WTC11 (cell line): ENCODE data around the gene MRPS18B. TPM values are rescaled to one million over a fixed set of nuclear protein-coding genes. Genes with fewer than 3 reads are reported as not detected.
A peak's percentile ranks its signal among the peaks of the same experiment; 100 is the strongest.

ENCODE experiments used
- ATAC-seq: fragments of 200-7000 bp; cut with Tn5 transposase; 2 replicates; pipeline ENCODE4 v1.10.0; 2021; ENCODE audit warnings: mild to moderate bottlenecking, moderate library complexity
- CTCF ChIA-PET: fragments of 300-600 bp; sonication (Branson Sonifier 250); formaldehyde crosslinking; loops from one replicate; lab custom pipeline; 2021; ENCODE audit warnings: antibody characterized with exemption; lab: Charles Lee
- POLR2A ChIA-PET: fragments of 350-600 bp; sonication (Branson Sonifier 250); formaldehyde crosslinking; loops from one replicate; lab custom pipeline; 2021; ENCODE audit warnings: antibody characterized with exemption; lab: Charles Lee
- DNase-seq: peaks from one replicate; pipeline ENCODE4 v3.0.0; 2021; ENCODE audit warnings: low spot score
- H3K27ac Mint-ChIP-seq: 2 replicates; pipeline ENCODE4 v1.8.0; 2021; ENCODE audit warnings: mixed read lengths
- H3K27me3 Mint-ChIP-seq: 2 replicates; pipeline ENCODE4 v1.8.0; 2021; ENCODE audit warnings: low read depth, mild to moderate bottlenecking, moderate library complexity, mixed read lengths
- H3K36me3 Mint-ChIP-seq: 2 replicates; pipeline ENCODE4 v1.8.0; 2021; ENCODE audit warnings: mixed read lengths
- H3K4me1 Mint-ChIP-seq: 2 replicates; pipeline ENCODE4 v1.8.0; 2022; ENCODE audit warnings: mixed read lengths
- H3K4me3 Mint-ChIP-seq: 2 replicates; pipeline ENCODE4 v1.8.0; 2021; ENCODE audit warnings: mild to moderate bottlenecking, moderate library complexity, mixed read lengths
- H3K9me3 Mint-ChIP-seq: 2 replicates; pipeline ENCODE4 v1.8.0; 2021; ENCODE audit warnings: mixed read lengths
- CREM ChIP-seq: sonication (generic); formaldehyde crosslinking; IDR thresholded peaks from 2 replicates; pipeline ENCODE4 v1.8.1; 2022; ENCODE audit warnings: mild to moderate bottlenecking, missing genetic modification reagents, moderate library complexity
- EMX1 ChIP-seq: fragments of 250-450 bp; sonication (Bioruptor Pico); IDR thresholded peaks from 2 replicates; pipeline ENCODE4 v1.8.0; 2021; ENCODE audit warnings: mild to moderate bottlenecking
- ESRRA ChIP-seq: sonication (generic); formaldehyde crosslinking; IDR thresholded peaks from 2 replicates; pipeline ENCODE4 v1.8.1; 2022; ENCODE audit warnings: mild to moderate bottlenecking, missing genetic modification reagents, borderline replicate concordance
- NFATC4 ChIP-seq: fragments of 250-450 bp; sonication (Bioruptor Pico); IDR thresholded peaks from 2 replicates; pipeline ENCODE4 v1.9.0; 2021; ENCODE audit warnings: mild to moderate bottlenecking
- NR1H2 ChIP-seq: sonication (generic); formaldehyde crosslinking; IDR thresholded peaks from 2 replicates; pipeline ENCODE4 v1.9.0; 2021; ENCODE audit warnings: mild to moderate bottlenecking, moderate library complexity, missing genetic modification reagents
- RORB ChIP-seq: fragments of 250-450 bp; sonication (Bioruptor Pico); IDR thresholded peaks from 2 replicates; pipeline ENCODE4 v1.9.0; 2021; ENCODE audit warnings: mild to moderate bottlenecking
- ZNF232 ChIP-seq: sonication (generic); formaldehyde crosslinking; IDR thresholded peaks from 2 replicates; pipeline ENCODE4 v1.8.0; 2022; ENCODE audit warnings: mild to moderate bottlenecking, missing genetic modification reagents
- ZNF281 ChIP-seq: sonication (generic); formaldehyde crosslinking; IDR thresholded peaks from 2 replicates; pipeline ENCODE4 v1.8.0; 2023; ENCODE audit warnings: mild to moderate bottlenecking, missing genetic modification reagents
- ZNF317 ChIP-seq: sonication (generic); formaldehyde crosslinking; IDR thresholded peaks from 2 replicates; pipeline ENCODE4 v1.8.1; 2023; ENCODE audit warnings: low read depth, mild to moderate bottlenecking, moderate library complexity, missing genetic modification reagents, borderline replicate concordance
- ZNF671 ChIP-seq: fragments of 250-450 bp; sonication (Bioruptor Pico); IDR thresholded peaks from 2 replicates; pipeline ENCODE4 v1.8.0; 2021; ENCODE audit warnings: mild to moderate bottlenecking
- total RNA-seq: library from RNA; stranded (reverse); gene quantifications from 3 replicates; pipeline ENCODE4 v1.2.3, GENCODE V29; 2021
- TF ChIP-seq, protein P1 (sequence below): sonication (generic); formaldehyde crosslinking; IDR thresholded peaks from 2 replicates; pipeline ENCODE4 v1.8.0; 2022; ENCODE audit warnings: missing genetic modification reagents
- TF ChIP-seq, protein P2 (sequence below): fragments of 250-450 bp; sonication (Bioruptor Pico); IDR thresholded peaks from 2 replicates; pipeline ENCODE4 v1.9.0; 2021; ENCODE audit warnings: mild to moderate bottlenecking
- TF ChIP-seq, protein P3 (sequence below): fragments of 250-450 bp; sonication (Bioruptor Pico); IDR thresholded peaks from 2 replicates; pipeline ENCODE4 v1.9.0; 2021; ENCODE audit warnings: mild to moderate bottlenecking
- TF ChIP-seq, protein P4 (sequence below): fragments of 250-450 bp; sonication (Bioruptor Pico); IDR thresholded peaks from 2 replicates; pipeline ENCODE4 v1.9.0; 2021; ENCODE audit warnings: mild to moderate bottlenecking, borderline replicate concordance

Gene MRPS18B
- total RNA-seq, 1 experiment from 2014 or later = 67.8 TPM

DNA sequence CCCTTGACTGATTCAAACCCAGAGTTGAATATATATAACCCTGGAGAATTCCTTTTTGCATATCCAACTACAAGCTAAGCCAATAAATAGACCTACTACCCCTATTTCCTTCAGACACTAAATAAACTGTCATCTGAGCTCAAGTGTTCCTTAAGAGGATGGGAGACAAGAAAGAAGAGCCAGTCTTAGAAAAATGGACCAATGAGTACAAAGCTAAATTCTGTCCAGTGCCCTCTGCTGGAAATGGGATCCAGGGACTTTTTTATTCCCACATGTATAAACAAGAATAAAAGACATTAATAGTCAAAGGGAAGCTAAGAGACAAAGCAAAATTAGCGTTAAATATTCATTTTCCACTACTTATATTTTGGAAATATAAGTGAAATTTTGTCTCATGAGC lies 5.4 kb upstream of the MRPS18B start:
- H3K27ac Mint-ChIP-seq = peak overlapping the region; percentile 10
- H3K9me3 Mint-ChIP-seq = no peaks in the 10 kb centered on the region
- TF ChIP-seq RORB (CRISPR knock-in tag) (no peak), ZNF671 (CRISPR knock-in tag) (0 out of 2 replicates have a peak, but pooled peaks have one; percentile 43), EMX1 (CRISPR knock-in tag) (0 out of 2 replicates have a peak, but pooled peaks have one; percentile 3), ZNF281 (CRISPR knock-in tag) (no peak), ESRRA (CRISPR knock-in tag) (no peak), ZNF317 (CRISPR knock-in tag) (no peak)
- TF ChIP-seq, protein P1, sequence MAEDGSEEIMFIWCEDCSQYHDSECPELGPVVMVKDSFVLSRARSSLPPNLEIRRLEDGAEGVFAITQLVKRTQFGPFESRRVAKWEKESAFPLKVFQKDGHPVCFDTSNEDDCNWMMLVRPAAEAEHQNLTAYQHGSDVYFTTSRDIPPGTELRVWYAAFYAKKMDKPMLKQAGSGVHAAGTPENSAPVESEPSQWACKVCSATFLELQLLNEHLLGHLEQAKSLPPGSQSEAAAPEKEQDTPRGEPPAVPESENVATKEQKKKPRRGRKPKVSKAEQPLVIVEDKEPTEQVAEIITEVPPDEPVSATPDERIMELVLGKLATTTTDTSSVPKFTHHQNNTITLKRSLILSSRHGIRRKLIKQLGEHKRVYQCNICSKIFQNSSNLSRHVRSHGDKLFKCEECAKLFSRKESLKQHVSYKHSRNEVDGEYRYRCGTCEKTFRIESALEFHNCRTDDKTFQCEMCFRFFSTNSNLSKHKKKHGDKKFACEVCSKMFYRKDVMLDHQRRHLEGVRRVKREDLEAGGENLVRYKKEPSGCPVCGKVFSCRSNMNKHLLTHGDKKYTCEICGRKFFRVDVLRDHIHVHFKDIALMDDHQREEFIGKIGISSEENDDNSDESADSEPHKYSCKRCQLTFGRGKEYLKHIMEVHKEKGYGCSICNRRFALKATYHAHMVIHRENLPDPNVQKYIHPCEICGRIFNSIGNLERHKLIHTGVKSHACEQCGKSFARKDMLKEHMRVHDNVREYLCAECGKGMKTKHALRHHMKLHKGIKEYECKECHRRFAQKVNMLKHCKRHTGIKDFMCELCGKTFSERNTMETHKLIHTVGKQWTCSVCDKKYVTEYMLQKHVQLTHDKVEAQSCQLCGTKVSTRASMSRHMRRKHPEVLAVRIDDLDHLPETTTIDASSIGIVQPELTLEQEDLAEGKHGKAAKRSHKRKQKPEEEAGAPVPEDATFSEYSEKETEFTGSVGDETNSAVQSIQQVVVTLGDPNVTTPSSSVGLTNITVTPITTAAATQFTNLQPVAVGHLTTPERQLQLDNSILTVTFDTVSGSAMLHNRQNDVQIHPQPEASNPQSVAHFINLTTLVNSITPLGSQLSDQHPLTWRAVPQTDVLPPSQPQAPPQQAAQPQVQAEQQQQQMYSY (CRISPR knock-in tag) = no peak
- TF ChIP-seq, all 79 proteins: peak for 2
- ChIA-PET POLR2A (interaction anchor here (1.1 to 3.2 kb wide), 5 partner anchors 11 to 60 kb away, joined by 4 to 33 read pairs (median 6); partner anchors contain the start of genes ABCF1 and DHX16), CTCF (interaction anchor here (0.7 to 4.1 kb wide), 10 partner anchors 14 to 159 kb away, joined by 3 to 15 read pairs (median 6); partner anchors contain the start of genes DHX16 and MDC1)
- ATAC-seq (no peak), DNase-seq (no peak)
- Mint-ChIP-seq H3K36me3 (peaks cover 71% of the 10 kb centered on the region), H3K4me3 (no peak overlapping the region), H3K4me1 (peaks cover 33% of the 10 kb centered on the region), H3K27me3 (no peaks in the 10 kb centered on the region)

DNA sequence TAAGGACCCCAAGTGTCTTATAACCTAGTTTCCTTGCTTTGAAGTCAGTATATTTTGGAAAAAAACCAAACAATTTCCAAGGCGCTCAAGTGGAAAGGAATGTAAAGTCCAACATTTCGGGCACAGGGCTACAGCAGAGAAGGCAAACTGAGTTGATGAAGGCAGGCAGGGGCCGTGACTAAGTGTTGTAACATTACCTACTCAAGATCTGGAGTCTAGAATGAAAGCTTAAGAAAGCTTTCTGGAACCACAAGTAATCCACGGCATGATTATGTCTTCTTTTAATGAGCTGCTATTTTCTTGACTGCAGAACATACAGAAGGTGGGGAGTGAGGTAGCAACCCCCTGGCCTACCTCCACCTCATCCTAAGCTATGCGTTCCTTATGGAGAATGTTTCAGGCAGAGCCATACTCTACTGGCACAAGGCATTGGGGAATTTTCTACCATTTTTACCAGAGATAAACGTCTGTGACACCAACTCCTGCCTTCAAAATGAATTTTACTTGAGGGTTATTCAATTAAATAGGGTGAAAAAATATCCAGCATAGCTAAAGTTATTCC lies 4.9 kb upstream of the MRPS18B start:
- peak overlapping the region; percentile 71 for H3K27ac Mint-ChIP-seq
- TF ChIP-seq, protein P2, sequence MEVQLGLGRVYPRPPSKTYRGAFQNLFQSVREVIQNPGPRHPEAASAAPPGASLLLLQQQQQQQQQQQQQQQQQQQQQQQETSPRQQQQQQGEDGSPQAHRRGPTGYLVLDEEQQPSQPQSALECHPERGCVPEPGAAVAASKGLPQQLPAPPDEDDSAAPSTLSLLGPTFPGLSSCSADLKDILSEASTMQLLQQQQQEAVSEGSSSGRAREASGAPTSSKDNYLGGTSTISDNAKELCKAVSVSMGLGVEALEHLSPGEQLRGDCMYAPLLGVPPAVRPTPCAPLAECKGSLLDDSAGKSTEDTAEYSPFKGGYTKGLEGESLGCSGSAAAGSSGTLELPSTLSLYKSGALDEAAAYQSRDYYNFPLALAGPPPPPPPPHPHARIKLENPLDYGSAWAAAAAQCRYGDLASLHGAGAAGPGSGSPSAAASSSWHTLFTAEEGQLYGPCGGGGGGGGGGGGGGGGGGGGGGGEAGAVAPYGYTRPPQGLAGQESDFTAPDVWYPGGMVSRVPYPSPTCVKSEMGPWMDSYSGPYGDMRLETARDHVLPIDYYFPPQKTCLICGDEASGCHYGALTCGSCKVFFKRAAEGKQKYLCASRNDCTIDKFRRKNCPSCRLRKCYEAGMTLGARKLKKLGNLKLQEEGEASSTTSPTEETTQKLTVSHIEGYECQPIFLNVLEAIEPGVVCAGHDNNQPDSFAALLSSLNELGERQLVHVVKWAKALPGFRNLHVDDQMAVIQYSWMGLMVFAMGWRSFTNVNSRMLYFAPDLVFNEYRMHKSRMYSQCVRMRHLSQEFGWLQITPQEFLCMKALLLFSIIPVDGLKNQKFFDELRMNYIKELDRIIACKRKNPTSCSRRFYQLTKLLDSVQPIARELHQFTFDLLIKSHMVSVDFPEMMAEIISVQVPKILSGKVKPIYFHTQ (CRISPR knock-in tag) = 0 out of 2 replicates have a peak, but pooled peaks have one; percentile 40
- TF ChIP-seq, protein P3, sequence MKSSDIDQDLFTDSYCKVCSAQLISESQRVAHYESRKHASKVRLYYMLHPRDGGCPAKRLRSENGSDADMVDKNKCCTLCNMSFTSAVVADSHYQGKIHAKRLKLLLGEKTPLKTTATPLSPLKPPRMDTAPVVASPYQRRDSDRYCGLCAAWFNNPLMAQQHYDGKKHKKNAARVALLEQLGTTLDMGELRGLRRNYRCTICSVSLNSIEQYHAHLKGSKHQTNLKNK (CRISPR knock-in tag) = peak; percentile 66; the same call in 1 of the 2 replicates
- no peak for TF ChIP-seq NR1H2
- TF ChIP-seq ZNF232 (CRISPR knock-in tag) = no peak
- 0 out of 2 replicates have a peak, but pooled peaks have one; percentile 15 for TF ChIP-seq CREM (CRISPR knock-in tag)
- TF ChIP-seq, protein P4, sequence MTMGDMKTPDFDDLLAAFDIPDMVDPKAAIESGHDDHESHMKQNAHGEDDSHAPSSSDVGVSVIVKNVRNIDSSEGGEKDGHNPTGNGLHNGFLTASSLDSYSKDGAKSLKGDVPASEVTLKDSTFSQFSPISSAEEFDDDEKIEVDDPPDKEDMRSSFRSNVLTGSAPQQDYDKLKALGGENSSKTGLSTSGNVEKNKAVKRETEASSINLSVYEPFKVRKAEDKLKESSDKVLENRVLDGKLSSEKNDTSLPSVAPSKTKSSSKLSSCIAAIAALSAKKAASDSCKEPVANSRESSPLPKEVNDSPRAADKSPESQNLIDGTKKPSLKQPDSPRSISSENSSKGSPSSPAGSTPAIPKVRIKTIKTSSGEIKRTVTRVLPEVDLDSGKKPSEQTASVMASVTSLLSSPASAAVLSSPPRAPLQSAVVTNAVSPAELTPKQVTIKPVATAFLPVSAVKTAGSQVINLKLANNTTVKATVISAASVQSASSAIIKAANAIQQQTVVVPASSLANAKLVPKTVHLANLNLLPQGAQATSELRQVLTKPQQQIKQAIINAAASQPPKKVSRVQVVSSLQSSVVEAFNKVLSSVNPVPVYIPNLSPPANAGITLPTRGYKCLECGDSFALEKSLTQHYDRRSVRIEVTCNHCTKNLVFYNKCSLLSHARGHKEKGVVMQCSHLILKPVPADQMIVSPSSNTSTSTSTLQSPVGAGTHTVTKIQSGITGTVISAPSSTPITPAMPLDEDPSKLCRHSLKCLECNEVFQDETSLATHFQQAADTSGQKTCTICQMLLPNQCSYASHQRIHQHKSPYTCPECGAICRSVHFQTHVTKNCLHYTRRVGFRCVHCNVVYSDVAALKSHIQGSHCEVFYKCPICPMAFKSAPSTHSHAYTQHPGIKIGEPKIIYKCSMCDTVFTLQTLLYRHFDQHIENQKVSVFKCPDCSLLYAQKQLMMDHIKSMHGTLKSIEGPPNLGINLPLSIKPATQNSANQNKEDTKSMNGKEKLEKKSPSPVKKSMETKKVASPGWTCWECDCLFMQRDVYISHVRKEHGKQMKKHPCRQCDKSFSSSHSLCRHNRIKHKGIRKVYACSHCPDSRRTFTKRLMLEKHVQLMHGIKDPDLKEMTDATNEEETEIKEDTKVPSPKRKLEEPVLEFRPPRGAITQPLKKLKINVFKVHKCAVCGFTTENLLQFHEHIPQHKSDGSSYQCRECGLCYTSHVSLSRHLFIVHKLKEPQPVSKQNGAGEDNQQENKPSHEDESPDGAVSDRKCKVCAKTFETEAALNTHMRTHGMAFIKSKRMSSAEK = 0 out of 2 replicates have a peak, but pooled peaks have one; percentile 8
- TF ChIP-seq NFATC4 (CRISPR knock-in tag) = peak; percentile 58; the same call in 1 of the 2 replicates
- no peak overlapping the region for H3K4me3 Mint-ChIP-seq
- ATAC-seq (no peak), DNase-seq (no peak)
- ChIA-PET POLR2A (interaction anchor here (0.7 to 3.2 kb wide), 7 partner anchors 12 to 60 kb away, joined by 3 to 33 read pairs (median 5); partner anchors contain the start of genes ABCF1 and DHX16), CTCF (interaction anchor here (0.7 to 4.1 kb wide), 10 partner anchors 13 to 159 kb away, joined by 3 to 15 read pairs (median 6); partner anchors contain the start of genes DHX16 and MDC1)
- H3K36me3 Mint-ChIP-seq = peaks cover 66% of the 10 kb centered on the region
- peaks cover 33% of the 10 kb centered on the region for H3K4me1 Mint-ChIP-seq
- no peaks in the 10 kb centered on the region; the same call in 1 of the 2 replicates for H3K27me3 Mint-ChIP-seq
- H3K9me3 Mint-ChIP-seq = no peaks in the 10 kb centered on the region
